Nephron progenitor cell (in vitro differentiated cells): ENCODE results near the gene PRKAG3.
A peak's percentile ranks its signal among the peaks of the same experiment; 100 is the strongest.

ENCODE experiments used
- DNase-seq: peaks from one replicate; pipeline ENCODE4 v3.0.0; 2021
- H3K27ac Mint-ChIP-seq: 2 replicates; pipeline ENCODE4 v1.8.0; 2021; ENCODE audit warnings: mild to moderate bottlenecking, moderate library complexity, mixed read lengths
- H3K27me3 Mint-ChIP-seq: 2 replicates; pipeline ENCODE4 v1.8.0; 2021; ENCODE audit warnings: mild to moderate bottlenecking, low read depth, mixed read lengths; ENCODE audit not compliant: poor library complexity
- H3K36me3 Mint-ChIP-seq: 2 replicates; pipeline ENCODE4 v1.8.0; 2021; ENCODE audit warnings: low read depth, mixed read lengths
- H3K4me1 Mint-ChIP-seq: 2 replicates; pipeline ENCODE4 v1.8.0; 2021; ENCODE audit warnings: mixed read lengths
- H3K4me3 Mint-ChIP-seq: 2 replicates; pipeline ENCODE4 v1.8.0; 2021; ENCODE audit warnings: mild to moderate bottlenecking, moderate library complexity, mixed read lengths
- H3K9me3 Mint-ChIP-seq: 2 replicates; pipeline ENCODE4 v1.8.0; 2021; ENCODE audit warnings: mild to moderate bottlenecking, moderate library complexity, mixed read lengths
- CTCF ChIP-seq: fragments of 200-600 bp; sonication (generic); IDR thresholded peaks from 2 replicates; pipeline ENCODE4 v1.5.0; 2021; ENCODE audit warnings: antibody characterized with exemption

The PRKAG3 gene

GRCh38 chr2:218859988-218860831, 28.6 kb upstream of the PRKAG3 start:
- no peaks in the 10 kb centered on the region for H3K9me3 Mint-ChIP-seq
- H3K27me3 Mint-ChIP-seq = peaks cover 95% of the 10 kb centered on the region
- peak overlapping the region; percentile 77 for H3K4me3 Mint-ChIP-seq
- H3K27ac Mint-ChIP-seq = no peak overlapping the region
- TF ChIP-seq CTCF = no peak
- H3K4me1 Mint-ChIP-seq = peaks cover 44% of the 10 kb centered on the region
- no peak for DNase-seq
- no peaks in the 10 kb centered on the region for H3K36me3 Mint-ChIP-seq

- peak within 1 kb of the TSS; percentile 78 for H3K4me3 Mint-ChIP-seq
- peaks cover 97% of the 10 kb centered on the region for H3K27me3 Mint-ChIP-seq
- peak; percentile 81 for DNase-seq
- no peaks in the 10 kb centered on the region for H3K9me3 Mint-ChIP-seq
- H3K27ac Mint-ChIP-seq = no peak within 1 kb of the TSS
- peaks cover 44% of the 10 kb centered on the region for H3K4me1 Mint-ChIP-seq
- TF ChIP-seq CTCF = no peak
- no peaks in the 10 kb centered on the region for H3K36me3 Mint-ChIP-seq
Measured at GRCh38 chr2:218859556-218859987, 28.0 kb upstream of the PRKAG3 start, which contains the start of gene WNT6. WNT6 (plus strand) TSS chr2:218859805; CDS start chr2:218860038, 233 bp downstream.

- TF ChIP-seq CTCF = no peak
- DNase-seq = peak; percentile 50
- H3K27ac Mint-ChIP-seq = no peak overlapping the region
- H3K4me1 Mint-ChIP-seq = peaks cover 49% of the 10 kb centered on the region
- H3K4me3 Mint-ChIP-seq = peak overlapping the region; percentile 78
- no peaks in the 10 kb centered on the region for H3K9me3 Mint-ChIP-seq
- H3K27me3 Mint-ChIP-seq = peaks cover 97% of the 10 kb centered on the region
- no peaks in the 10 kb centered on the region for H3K36me3 Mint-ChIP-seq
Measured at GRCh38 chr2:218858671-218859555, 27.3 kb upstream of the PRKAG3 start.

- H3K27ac Mint-ChIP-seq = no peak overlapping the region
- no peaks in the 10 kb centered on the region for H3K9me3 Mint-ChIP-seq
- peaks cover 97% of the 10 kb centered on the region for H3K27me3 Mint-ChIP-seq
- H3K36me3 Mint-ChIP-seq = no peaks in the 10 kb centered on the region
- H3K4me1 Mint-ChIP-seq = peaks cover 57% of the 10 kb centered on the region
- no peak overlapping the region for H3K4me3 Mint-ChIP-seq
- TF ChIP-seq CTCF = no peak
- DNase-seq = no peak
Measured at GRCh38 chr2:218858138-218858445, 26.5 kb upstream of the PRKAG3 start.

GRCh38 chr2:218857371-218858137, 26.0 kb upstream of the PRKAG3 start:
- Mint-ChIP-seq H3K4me3 (no peak overlapping the region), H3K9me3 (no peaks in the 10 kb centered on the region), H3K27me3 (peaks cover 97% of the 10 kb centered on the region), H3K36me3 (no peaks in the 10 kb centered on the region), H3K4me1 (peaks cover 60% of the 10 kb centered on the region), H3K27ac (no peak overlapping the region)
- TF ChIP-seq CTCF = no peak
- DNase-seq = no peak
